ENCODE data around the gene ACLY. TPM values are rescaled to one million over a fixed set of nuclear protein-coding genes. Genes with fewer than 3 reads are reported as not detected.
"Not testable (repeated sequence)": the region's sequence is repeated elsewhere in the genome, so short reads cannot be mapped to it uniquely, and the experiment has no call there.

Gene ACLY
- total RNA-seq, 2 experiments from 2014 or later = 102 to 222 TPM

DNA sequence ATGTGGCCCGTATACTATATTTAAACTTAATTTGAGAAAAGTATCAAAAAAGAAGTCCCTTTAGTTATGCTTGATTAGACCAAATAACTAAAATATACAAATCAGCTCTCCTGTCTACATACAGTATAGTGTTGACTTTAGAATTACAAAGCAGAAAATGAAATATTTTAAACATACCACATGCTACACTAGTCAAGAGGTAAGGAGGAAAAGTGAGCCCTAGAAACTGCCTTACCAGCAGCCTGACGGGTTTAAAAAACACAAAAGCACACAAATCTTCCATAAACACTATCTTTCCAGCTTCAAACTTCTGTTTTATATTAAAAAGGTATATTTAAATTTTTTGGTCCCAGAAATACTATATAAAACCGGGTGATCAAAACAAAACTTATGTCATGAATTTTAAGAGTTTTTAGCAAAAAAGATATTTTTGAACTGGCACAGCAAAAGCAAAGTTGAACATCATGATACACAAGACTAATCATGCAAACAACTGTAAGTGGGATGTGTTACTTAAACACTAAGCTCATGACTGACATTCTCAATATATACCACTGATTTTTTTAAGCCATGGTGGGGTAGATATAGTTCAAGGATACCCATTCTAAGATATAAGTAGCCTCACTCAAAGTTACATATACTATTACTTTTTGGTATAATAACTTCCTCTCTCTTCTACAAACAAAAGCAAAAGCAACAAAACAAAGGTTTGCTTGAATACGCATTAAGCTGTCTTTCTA lies 69.3 kb downstream of the ACLY start:
- intact Hi-C loops (cut with micrococcal nuclease; ENCODE audit: unreplicated experiment) = no loop called here
- Histone ChIP-seq H3K36me3 (ENCODE audit: insufficient read depth, low read length) (peaks cover 60% of the 10 kb centered on the region), H3K9me2 (ENCODE audit: insufficient read depth, low read length) (no peaks in the 10 kb centered on the region), H3K79me2 (ENCODE audit: insufficient read depth, low read depth, low read length) (peaks cover 52% of the 10 kb centered on the region), H3K27ac (ENCODE audit: low read depth, low read length, poor library complexity, severe bottlenecking) (no peak overlapping the region), H2AFZ (ENCODE audit: low read length) (no peak overlapping the region), H3K4me3 (ENCODE audit: low read depth, low read length, poor library complexity, severe bottlenecking) (no peak overlapping the region), H3K4me2 (ENCODE audit: low read length) (peak overlapping the region; percentile 47), H4K20me1 (ENCODE audit: insufficient read depth, low read length) (peaks cover 20% of the 10 kb centered on the region), H3K9me3 (ENCODE audit: low read length) (no peaks in the 10 kb centered on the region), H3K4me1 (ENCODE audit: insufficient read depth, low read length, poor library complexity, severe bottlenecking) (peaks cover 29% of the 10 kb centered on the region)
- no TSS peak for BruUV-seq (replicated peaks)
- DNase-seq (ENCODE audit: low spot score) = no peak
- no peak for TF ChIP-seq EZH2phosphoT487 (IDR thresholded peaks at IDR 0.05; ENCODE audit: borderline replicate concordance, low read depth, low read length)
- TF ChIP-seq, protein P1, sequence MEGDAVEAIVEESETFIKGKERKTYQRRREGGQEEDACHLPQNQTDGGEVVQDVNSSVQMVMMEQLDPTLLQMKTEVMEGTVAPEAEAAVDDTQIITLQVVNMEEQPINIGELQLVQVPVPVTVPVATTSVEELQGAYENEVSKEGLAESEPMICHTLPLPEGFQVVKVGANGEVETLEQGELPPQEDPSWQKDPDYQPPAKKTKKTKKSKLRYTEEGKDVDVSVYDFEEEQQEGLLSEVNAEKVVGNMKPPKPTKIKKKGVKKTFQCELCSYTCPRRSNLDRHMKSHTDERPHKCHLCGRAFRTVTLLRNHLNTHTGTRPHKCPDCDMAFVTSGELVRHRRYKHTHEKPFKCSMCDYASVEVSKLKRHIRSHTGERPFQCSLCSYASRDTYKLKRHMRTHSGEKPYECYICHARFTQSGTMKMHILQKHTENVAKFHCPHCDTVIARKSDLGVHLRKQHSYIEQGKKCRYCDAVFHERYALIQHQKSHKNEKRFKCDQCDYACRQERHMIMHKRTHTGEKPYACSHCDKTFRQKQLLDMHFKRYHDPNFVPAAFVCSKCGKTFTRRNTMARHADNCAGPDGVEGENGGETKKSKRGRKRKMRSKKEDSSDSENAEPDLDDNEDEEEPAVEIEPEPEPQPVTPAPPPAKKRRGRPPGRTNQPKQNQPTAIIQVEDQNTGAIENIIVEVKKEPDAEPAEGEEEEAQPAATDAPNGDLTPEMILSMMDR (conservative IDR thresholded peaks at IDR 0.05; ENCODE audit: low read length) = no peak
- ChIA-PET CTCF (ENCODE audit: unreplicated experiment) (no interaction called here), POLR2A (interaction anchor here (0.7 to 1.9 kb wide), 2 partner anchors 15 to 83 kb away, joined by 3 to 11 read pairs; partner anchors contain the start of gene KLHL11)

DNA sequence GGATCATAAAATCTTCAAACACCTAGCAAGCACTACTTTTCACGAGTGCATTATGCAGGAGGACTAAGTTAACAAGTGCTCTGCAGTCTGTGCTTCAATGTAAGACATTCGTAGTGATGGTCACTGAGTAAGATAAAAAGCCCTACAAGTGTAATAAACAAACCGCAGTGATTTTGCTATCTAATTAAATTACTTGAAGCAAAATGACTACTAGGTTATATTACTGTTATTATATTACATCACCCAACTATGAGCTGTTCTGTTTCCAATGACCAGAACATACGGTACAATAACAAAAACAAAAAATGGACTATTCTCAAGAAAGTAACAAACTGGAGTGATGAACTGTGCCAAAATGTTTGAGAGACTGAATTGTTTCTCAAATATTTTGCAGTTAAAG lies 70.0 kb downstream of the ACLY start:
- ChIA-PET CTCF (ENCODE audit: unreplicated experiment) (no interaction called here), POLR2A (interaction anchor here (0.6 to 1.9 kb wide), 3 partner anchors 16 to 82 kb away, joined by 3 to 11 read pairs (median 3); partner anchors contain the start of gene KLHL11)
- no peak overlapping the region for H2AFZ ChIP-seq (ENCODE audit: low read length)
- H3K9me2 ChIP-seq (ENCODE audit: insufficient read depth, low read length) = no peaks in the 10 kb centered on the region
- TF ChIP-seq, protein P1 (conservative IDR thresholded peaks at IDR 0.05; ENCODE audit: low read length) = no peak
- TF ChIP-seq EZH2phosphoT487 (IDR thresholded peaks at IDR 0.05; ENCODE audit: borderline replicate concordance, low read depth, low read length) = no peak
- DNase-seq (ENCODE audit: low spot score) = no peak
- peaks cover 29% of the 10 kb centered on the region for H3K4me1 ChIP-seq (ENCODE audit: insufficient read depth, low read length, poor library complexity, severe bottlenecking)
- H3K79me2 ChIP-seq (ENCODE audit: insufficient read depth, low read depth, low read length) = peaks cover 52% of the 10 kb centered on the region
- H3K9me3 ChIP-seq (ENCODE audit: low read length) = no peaks in the 10 kb centered on the region
- H3K27ac ChIP-seq (ENCODE audit: low read depth, low read length, poor library complexity, severe bottlenecking) = no peak overlapping the region
- H3K4me3 ChIP-seq (ENCODE audit: low read depth, low read length, poor library complexity, severe bottlenecking) = no peak overlapping the region
- no TSS peak for BruUV-seq (replicated peaks)
- intact Hi-C loops (cut with micrococcal nuclease; ENCODE audit: unreplicated experiment) = no loop called here
- H4K20me1 ChIP-seq (ENCODE audit: insufficient read depth, low read length) = peaks cover 20% of the 10 kb centered on the region
- H3K4me2 ChIP-seq (ENCODE audit: low read length) = peak overlapping the region; percentile 47; the same call in 1 of the 2 replicates
- peaks cover 54% of the 10 kb centered on the region for H3K36me3 ChIP-seq (ENCODE audit: insufficient read depth, low read length)

DNA sequence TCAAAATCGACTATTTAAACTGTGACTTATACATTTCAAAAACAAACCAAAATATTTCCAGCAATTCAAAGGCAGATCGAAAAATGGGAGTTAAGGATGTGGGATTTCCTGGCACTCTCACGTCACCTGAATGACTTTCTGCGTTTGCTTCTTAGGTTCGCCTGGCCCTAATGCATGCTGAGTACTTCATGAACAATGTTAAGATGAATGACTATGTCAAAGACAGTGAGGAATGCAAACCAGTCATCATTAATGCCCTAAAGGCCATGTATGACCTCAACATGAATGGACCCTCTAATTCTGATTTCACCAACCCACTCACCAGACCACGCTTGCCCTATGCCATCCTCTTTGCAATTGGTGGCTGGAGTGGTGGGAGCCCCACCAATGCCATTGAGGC lies 73.8 kb downstream of the ACLY start:
- Histone ChIP-seq H3K9me3 (ENCODE audit: low read length) (no peaks in the 10 kb centered on the region), H3K27ac (ENCODE audit: low read depth, low read length, poor library complexity, severe bottlenecking) (no peak overlapping the region), H3K4me3 (ENCODE audit: low read depth, low read length, poor library complexity, severe bottlenecking) (no peak overlapping the region), H2AFZ (ENCODE audit: low read length) (no peak overlapping the region), H3K4me1 (ENCODE audit: insufficient read depth, low read length, poor library complexity, severe bottlenecking) (peaks cover 12% of the 10 kb centered on the region), H4K20me1 (ENCODE audit: insufficient read depth, low read length) (peaks cover 9% of the 10 kb centered on the region), H3K4me2 (ENCODE audit: low read length) (no peak overlapping the region), H3K36me3 (ENCODE audit: insufficient read depth, low read length) (peaks cover 23% of the 10 kb centered on the region), H3K9me2 (ENCODE audit: insufficient read depth, low read length) (no peaks in the 10 kb centered on the region), H3K79me2 (ENCODE audit: insufficient read depth, low read depth, low read length) (peaks cover 20% of the 10 kb centered on the region)
- BruUV-seq (replicated peaks) = no TSS peak
- no peak for DNase-seq (ENCODE audit: low spot score)
- ChIA-PET POLR2A (no interaction called here), CTCF (ENCODE audit: unreplicated experiment) (no interaction called here)
- TF ChIP-seq, protein P1 (conservative IDR thresholded peaks at IDR 0.05; ENCODE audit: low read length) = no peak
- no peak for TF ChIP-seq EZH2phosphoT487 (IDR thresholded peaks at IDR 0.05; ENCODE audit: borderline replicate concordance, low read depth, low read length)
- intact Hi-C loops (cut with micrococcal nuclease; ENCODE audit: unreplicated experiment) = no loop called here

DNA sequence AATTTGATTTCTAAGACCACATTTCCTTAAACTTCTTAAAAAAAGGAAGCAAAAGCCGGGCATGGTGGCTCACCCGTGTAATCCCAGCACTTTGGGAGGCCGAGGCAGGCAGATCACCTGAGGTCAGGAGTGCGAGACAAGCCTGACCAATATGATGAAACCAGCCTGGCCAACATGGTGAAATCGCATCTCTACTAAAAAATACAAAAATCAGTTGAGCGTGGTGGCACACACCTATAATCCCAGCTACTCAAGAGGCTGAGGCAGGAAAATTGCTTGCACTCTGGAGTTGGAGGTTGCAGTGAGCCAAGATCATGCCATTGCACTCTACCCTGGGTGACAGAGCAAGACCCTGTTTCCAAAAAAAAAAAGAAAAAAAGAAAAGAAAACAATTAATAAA lies 78.0 kb downstream of the ACLY start:
- CTCF ChIA-PET (ENCODE audit: unreplicated experiment); POLR2A ChIA-PET; H3K27ac ChIP-seq (ENCODE audit: low read depth, low read length, poor library complexity, severe bottlenecking); H3K4me2 ChIP-seq (ENCODE audit: low read length); H3K4me1 ChIP-seq (ENCODE audit: insufficient read depth, low read length, poor library complexity, severe bottlenecking); H3K4me3 ChIP-seq (ENCODE audit: low read depth, low read length, poor library complexity, severe bottlenecking); H2AFZ ChIP-seq (ENCODE audit: low read length); H3K9me3 ChIP-seq (ENCODE audit: low read length); H3K36me3 ChIP-seq (ENCODE audit: insufficient read depth, low read length); DNase-seq (ENCODE audit: low spot score); H3K9me2 ChIP-seq (ENCODE audit: insufficient read depth, low read length); H4K20me1 ChIP-seq (ENCODE audit: insufficient read depth, low read length); intact Hi-C loops (cut with micrococcal nuclease; ENCODE audit: unreplicated experiment); BruUV-seq (replicated peaks); H3K79me2 ChIP-seq (ENCODE audit: insufficient read depth, low read depth, low read length): not testable (repeated sequence)
